HepG2 (cell line): ENCODE measurements around the gene TMUB1. TPM values are rescaled to one million over a fixed set of nuclear protein-coding genes. Genes with fewer than 3 reads are reported as not detected.

Source experiments
- CEBPB ChIP-seq: IDR thresholded peaks from 2 replicates; pipeline ENCODE4 v1.6.1; 2011; ENCODE audit warnings: low read depth, low read length, improper control_type of control experiment, borderline replicate concordance
- CHCHD3 ChIP-seq: sonication (generic); formaldehyde crosslinking; IDR thresholded peaks from 2 replicates; pipeline ENCODE4 v1.8.0; 2022; ENCODE audit warnings: mild to moderate bottlenecking, missing genetic modification reagents, moderate library complexity
- EP300 ChIP-seq, 3 experiments: sonication (generic) in 1 of 3; formaldehyde crosslinking in 1 of 3; IDR thresholded peaks; 2 replicates each; pipeline versions ENCODE4 v1.5.1 to v1.6.1; 2011 to 2020; ENCODE audit warnings: low read depth in 2 of 3, low read length in 2 of 3, borderline replicate concordance in 1 of 3, improper control_type of control experiment in 1 of 3, mild to moderate bottlenecking in 1 of 3, missing genetic modification reagents in 1 of 3, moderate library complexity in 1 of 3
- FOSL2 ChIP-seq: sonication (generic); formaldehyde crosslinking; IDR thresholded peaks from 2 replicates; pipeline ENCODE4 v1.4.0; 2020; ENCODE audit warnings: missing genetic modification reagents
- FOXM1 ChIP-seq: sonication (generic); formaldehyde crosslinking; IDR thresholded peaks from 2 replicates; pipeline ENCODE4 v1.5.0; 2020; ENCODE audit warnings: missing genetic modification reagents
- HDAC2 ChIP-seq: sonication (generic); formaldehyde crosslinking; IDR thresholded peaks from 2 replicates; pipeline ENCODE4 v1.4.0; 2020; ENCODE audit warnings: missing genetic modification reagents
- KDM2A ChIP-seq: sonication (generic); formaldehyde crosslinking; IDR thresholded peaks from 2 replicates; pipeline ENCODE4 v1.4.0; 2020; ENCODE audit warnings: low read depth, missing genetic modification reagents, borderline replicate concordance
- LCORL ChIP-seq, 2 experiments: fragments of 450-650 bp in 1 of 2; sonication (generic) in 1 of 2; formaldehyde crosslinking in 1 of 2; IDR thresholded peaks; 2 replicates each; pipeline versions ENCODE4 v1.5.0 to v1.6.1; 2017 to 2020; ENCODE audit warnings: antibody characterized with exemption in 1 of 2, missing genetic modification reagents in 1 of 2
- MYC ChIP-seq: sonication (generic); formaldehyde crosslinking; IDR thresholded peaks from 2 replicates; pipeline ENCODE4 v1.9.0; 2021; ENCODE audit warnings: missing genetic modification reagents, borderline replicate concordance
- NFKB2 ChIP-seq: sonication (generic); formaldehyde crosslinking; IDR thresholded peaks from 2 replicates; pipeline ENCODE4 v1.4.0; 2020; ENCODE audit warnings: missing genetic modification reagents, borderline replicate concordance
- PRMT3 ChIP-seq: sonication (generic); formaldehyde crosslinking; IDR thresholded peaks from 2 replicates; pipeline ENCODE4 v1.8.1; 2022; ENCODE audit warnings: low read depth, mild to moderate bottlenecking, moderate library complexity, missing genetic modification reagents, borderline replicate concordance
- STAT6 ChIP-seq: sonication (generic); formaldehyde crosslinking; IDR thresholded peaks from 2 replicates; pipeline ENCODE4 v1.4.0; 2020; ENCODE audit warnings: missing genetic modification reagents, mild to moderate bottlenecking, borderline replicate concordance
- TAF15 ChIP-seq: fragments of 200-400 bp; formaldehyde crosslinking; IDR thresholded peaks from one replicate; pipeline ENCODE4 v1.6.1; 2018; ENCODE audit warnings: mild to moderate bottlenecking, low read depth, low read length; ENCODE audit not compliant: poor library complexity, severe bottlenecking
- ZFX ChIP-seq: sonication (generic); formaldehyde crosslinking; IDR thresholded peaks from 2 replicates; pipeline ENCODE4 v1.4.0; 2020; ENCODE audit warnings: mild to moderate bottlenecking, low read depth, missing genetic modification reagents, moderate library complexity
- ZNF24 ChIP-seq: fragments of 450-650 bp; IDR thresholded peaks from 2 replicates; pipeline ENCODE4 v1.6.1; 2017; ENCODE audit warnings: antibody characterized with exemption, mild to moderate bottlenecking
- ZNF263 ChIP-seq: sonication (generic); formaldehyde crosslinking; IDR thresholded peaks from 2 replicates; pipeline ENCODE4 v1.4.0; 2020; ENCODE audit warnings: missing genetic modification reagents
- ZNF431 ChIP-seq: sonication (generic); formaldehyde crosslinking; IDR thresholded peaks from 2 replicates; pipeline ENCODE4 v1.9.0; 2022; ENCODE audit warnings: missing genetic modification reagents, low read depth, mild to moderate bottlenecking, borderline replicate concordance
- ZNF562 ChIP-seq: sonication (generic); formaldehyde crosslinking; IDR thresholded peaks from 2 replicates; pipeline ENCODE4 v1.8.0; 2022; ENCODE audit warnings: missing genetic modification reagents, borderline replicate concordance
- ZNF605 ChIP-seq: sonication (generic); formaldehyde crosslinking; IDR thresholded peaks from 2 replicates; pipeline ENCODE4 v1.8.0; 2022; ENCODE audit warnings: mild to moderate bottlenecking, missing genetic modification reagents
- ZNF891 ChIP-seq: sonication (generic); formaldehyde crosslinking; IDR thresholded peaks from 2 replicates; pipeline ENCODE4 v1.5.0; 2020; ENCODE audit warnings: mild to moderate bottlenecking, missing genetic modification reagents
- ZSCAN29 ChIP-seq: sonication (generic); formaldehyde crosslinking; conservative IDR thresholded peaks from 2 replicates; pipeline ENCODE4 v1.4.0; 2020; ENCODE audit warnings: mild to moderate bottlenecking, missing genetic modification reagents
- polyA plus RNA-seq, 8 experiments: library from polyadenylated mRNA; depleted of rRNA in 3 of 8; stranded (reverse) in 7 of 8; unstranded in 1 of 8; fragments of >200 nt; fragmentation: Illumina TruSeq in 4 of 8; extraction: Trizol in 4 of 8; gene quantifications; 2 replicates each; pipeline versions ENCODE4 v1.2.1 to v1.2.3, GENCODE V29; 2011 to 2016; ENCODE audit warnings: low read depth in 4 of 8, missing spikeins in 1 of 8, mixed read lengths in 1 of 8; ENCODE audit not compliant: insufficient read depth in 1 of 8
- total RNA-seq, 5 experiments: library from RNA; depleted of rRNA; stranded (reverse); fragments of >200 nt; fragmentation: Illumina TruSeq; extraction: Trizol; gene quantifications; 2 replicates each; pipeline ENCODE4 v1.2.3, GENCODE V29; 2016; ENCODE audit warnings: low read depth in 1 of 5
- TF ChIP-seq, protein P1 (sequence below): IDR thresholded peaks from 2 replicates; pipeline ENCODE4 v1.6.1; 2016; ENCODE audit warnings: control low read depth
- TF ChIP-seq, protein P2 (sequence below): sonication (generic); formaldehyde crosslinking; IDR thresholded peaks from 2 replicates; pipeline ENCODE4 v1.5.1; 2020; ENCODE audit warnings: mild to moderate bottlenecking, missing genetic modification reagents

TMUB1 gene
- total and polyA plus RNA-seq, 2 of the 13 experiments (the other 11 are each of a cell fraction or from before 2014, with no cell fraction given): 44.8 to 51.6 TPM

- TF ChIP-seq, protein P1, sequence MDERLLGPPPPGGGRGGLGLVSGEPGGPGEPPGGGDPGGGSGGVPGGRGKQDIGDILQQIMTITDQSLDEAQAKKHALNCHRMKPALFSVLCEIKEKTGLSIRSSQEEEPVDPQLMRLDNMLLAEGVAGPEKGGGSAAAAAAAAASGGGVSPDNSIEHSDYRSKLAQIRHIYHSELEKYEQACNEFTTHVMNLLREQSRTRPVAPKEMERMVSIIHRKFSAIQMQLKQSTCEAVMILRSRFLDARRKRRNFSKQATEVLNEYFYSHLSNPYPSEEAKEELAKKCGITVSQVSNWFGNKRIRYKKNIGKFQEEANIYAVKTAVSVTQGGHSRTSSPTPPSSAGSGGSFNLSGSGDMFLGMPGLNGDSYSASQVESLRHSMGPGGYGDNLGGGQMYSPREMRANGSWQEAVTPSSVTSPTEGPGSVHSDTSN (CRISPR knock-in tag): no peak
- TF ChIP-seq NFKB2 (CRISPR knock-in tag) (no peak), CHCHD3 (CRISPR knock-in tag) (no peak), EP300 (IDR thresholded peaks at IDR 0.05; ENCODE audit: low read depth in 2 of 2, low read length in 2 of 2) (no peak), EP300 (CRISPR knock-in tag; IDR thresholded peaks at IDR 0.05; ENCODE audit: borderline replicate concordance) (no peak), CEBPB (no peak), ZNF562 (CRISPR knock-in tag) (no peak), ZNF605 (CRISPR knock-in tag) (no peak), FOSL2 (peak; percentile 37; the same call in 1 of the 2 replicates), HDAC2 (CRISPR knock-in tag) (peak; percentile 43; the same call in 1 of the 2 replicates), ZNF891 (CRISPR knock-in tag) (no peak), ZNF431 (CRISPR knock-in tag) (no peak), ZNF263 (CRISPR knock-in tag) (peak; percentile 68), KDM2A (CRISPR knock-in tag) (peak; percentile 67; the same call in 1 of the 2 replicates), MYC (CRISPR knock-in tag) (peak; percentile 36; the same call in 1 of the 2 replicates), ZFX (CRISPR knock-in tag) (peak; percentile 51; the same call in 1 of the 2 replicates), LCORL (IDR thresholded peaks at IDR 0.05) (no peak), LCORL (CRISPR knock-in tag; IDR thresholded peaks at IDR 0.05) (no peak), ZNF24 (no peak), ZSCAN29 (no peak), FOXM1 (CRISPR knock-in tag) (no peak), PRMT3 (CRISPR knock-in tag) (no peak), STAT6 (CRISPR knock-in tag) (no peak), TAF15 (no peak)
- TF ChIP-seq, protein P2, sequence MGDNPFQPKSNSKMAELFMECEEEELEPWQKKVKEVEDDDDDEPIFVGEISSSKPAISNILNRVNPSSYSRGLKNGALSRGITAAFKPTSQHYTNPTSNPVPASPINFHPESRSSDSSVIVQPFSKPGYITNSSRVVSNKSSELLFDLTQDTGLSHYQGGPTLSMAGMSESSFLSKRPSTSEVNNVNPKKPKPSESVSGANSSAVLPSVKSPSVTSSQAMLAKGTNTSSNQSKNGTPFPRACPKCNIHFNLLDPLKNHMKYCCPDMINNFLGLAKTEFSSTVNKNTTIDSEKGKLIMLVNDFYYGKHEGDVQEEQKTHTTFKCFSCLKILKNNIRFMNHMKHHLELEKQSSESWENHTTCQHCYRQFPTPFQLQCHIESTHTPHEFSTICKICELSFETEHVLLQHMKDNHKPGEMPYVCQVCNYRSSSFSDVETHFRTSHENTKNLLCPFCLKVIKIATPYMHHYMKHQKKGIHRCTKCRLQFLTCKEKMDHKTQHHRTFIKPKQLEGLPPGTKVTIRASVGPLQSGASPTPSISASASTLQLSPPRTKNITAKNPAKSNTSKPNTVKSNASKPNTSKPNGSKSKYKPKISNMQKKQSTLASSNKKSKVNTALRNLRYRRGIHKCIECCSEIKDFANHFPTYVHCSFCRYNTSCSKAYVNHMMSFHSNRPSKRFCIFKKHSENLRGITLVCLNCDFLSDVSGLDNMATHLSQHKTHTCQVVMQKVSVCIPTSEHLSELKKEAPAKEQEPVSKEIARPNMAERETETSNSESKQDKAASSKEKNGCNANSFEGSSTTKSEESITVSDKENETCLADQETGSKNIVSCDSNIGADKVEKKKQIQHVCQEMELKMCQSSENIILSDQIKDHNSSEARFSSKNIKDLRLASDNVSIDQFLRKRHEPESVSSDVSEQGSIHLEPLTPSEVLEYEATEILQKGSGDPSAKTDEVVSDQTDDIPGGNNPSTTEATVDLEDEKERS: no peak
These were observed 27.8 kb upstream of the TMUB1 start (continued) for GRCh38 chr7:151110941-151111645.
